HG03139 (cell line): ENCODE results near the gene APCDD1.

Experiments
- ATAC-seq: cut with Tn5 transposase; IDR thresholded peaks from one replicate; pipeline ENCODE4 v1.9.1; 2021; ENCODE audit not compliant: unreplicated experiment

The APCDD1 gene

DNA sequence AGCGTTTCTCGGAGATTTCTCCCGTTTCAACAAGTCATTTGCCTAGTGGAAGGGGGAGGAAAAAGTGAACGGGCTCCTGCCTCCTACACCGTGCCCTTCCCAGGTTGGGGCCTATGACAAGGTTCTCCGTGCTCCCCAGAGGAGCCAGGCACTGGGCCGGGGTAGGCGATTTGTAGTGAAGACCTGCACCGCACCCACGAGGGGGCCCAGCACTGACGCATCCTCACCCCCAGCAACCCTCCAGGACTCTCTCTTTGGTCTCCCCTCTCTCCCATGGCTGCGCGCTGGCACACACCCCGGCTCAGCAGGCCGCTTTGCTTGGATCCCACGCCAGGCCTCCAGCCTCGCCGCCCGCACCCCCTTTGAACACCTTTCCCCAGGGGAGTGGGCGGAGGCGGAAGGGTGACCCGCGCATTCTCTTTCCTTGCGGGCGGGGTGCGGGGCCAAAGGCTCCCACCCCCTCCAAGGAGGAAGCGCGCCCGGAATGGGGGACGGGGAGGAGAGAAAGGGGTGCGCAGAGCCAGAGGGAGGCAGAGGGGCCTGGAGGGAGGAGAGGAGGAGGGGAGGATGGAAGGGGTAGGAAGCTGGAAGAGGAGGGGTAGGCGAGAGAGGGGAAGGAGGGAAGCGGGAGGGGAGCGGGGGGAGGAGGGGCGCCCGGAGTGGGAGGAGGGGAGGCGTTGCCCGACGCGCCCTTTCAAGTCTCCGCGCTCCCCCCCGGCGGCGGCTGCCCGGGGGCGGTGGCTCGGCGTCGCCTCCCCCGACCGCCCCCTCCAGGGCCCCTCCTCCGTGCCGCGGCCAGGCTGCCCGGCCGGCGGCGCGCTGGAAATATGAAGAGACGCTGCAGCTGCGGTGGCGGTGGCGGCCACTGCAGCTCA, at the start of gene APCDD1:
Gene APCDD1 (plus strand): TSS at position 830 of the 875 bp plus-strand sequence. CDS start 347 bp downstream, outside the sequence.
- ATAC-seq, result no peak

DNA sequence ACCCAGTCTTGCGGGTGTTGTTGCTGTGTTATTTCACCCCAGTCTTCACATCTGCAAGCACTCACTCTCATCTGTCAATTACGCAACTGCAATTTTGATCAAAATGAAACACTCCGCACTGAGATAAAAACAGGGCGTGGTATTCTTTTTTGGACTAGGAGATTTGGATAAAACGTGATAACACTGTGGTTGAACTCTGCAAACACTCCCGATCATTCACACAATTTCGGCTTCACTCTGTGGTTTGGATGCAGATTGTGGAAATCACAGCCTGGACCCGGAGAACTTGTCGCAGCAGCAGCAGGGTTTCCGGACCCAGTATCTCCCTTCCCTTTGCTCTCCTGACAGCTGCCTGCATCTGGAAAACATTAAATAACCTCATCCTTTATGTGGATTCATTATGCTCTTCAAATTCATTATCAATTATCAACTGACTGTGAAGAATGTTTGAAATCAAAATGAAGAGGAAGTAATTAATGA, 49.4 kb upstream of the APCDD1 start:
- ATAC-seq, result no peak

DNA sequence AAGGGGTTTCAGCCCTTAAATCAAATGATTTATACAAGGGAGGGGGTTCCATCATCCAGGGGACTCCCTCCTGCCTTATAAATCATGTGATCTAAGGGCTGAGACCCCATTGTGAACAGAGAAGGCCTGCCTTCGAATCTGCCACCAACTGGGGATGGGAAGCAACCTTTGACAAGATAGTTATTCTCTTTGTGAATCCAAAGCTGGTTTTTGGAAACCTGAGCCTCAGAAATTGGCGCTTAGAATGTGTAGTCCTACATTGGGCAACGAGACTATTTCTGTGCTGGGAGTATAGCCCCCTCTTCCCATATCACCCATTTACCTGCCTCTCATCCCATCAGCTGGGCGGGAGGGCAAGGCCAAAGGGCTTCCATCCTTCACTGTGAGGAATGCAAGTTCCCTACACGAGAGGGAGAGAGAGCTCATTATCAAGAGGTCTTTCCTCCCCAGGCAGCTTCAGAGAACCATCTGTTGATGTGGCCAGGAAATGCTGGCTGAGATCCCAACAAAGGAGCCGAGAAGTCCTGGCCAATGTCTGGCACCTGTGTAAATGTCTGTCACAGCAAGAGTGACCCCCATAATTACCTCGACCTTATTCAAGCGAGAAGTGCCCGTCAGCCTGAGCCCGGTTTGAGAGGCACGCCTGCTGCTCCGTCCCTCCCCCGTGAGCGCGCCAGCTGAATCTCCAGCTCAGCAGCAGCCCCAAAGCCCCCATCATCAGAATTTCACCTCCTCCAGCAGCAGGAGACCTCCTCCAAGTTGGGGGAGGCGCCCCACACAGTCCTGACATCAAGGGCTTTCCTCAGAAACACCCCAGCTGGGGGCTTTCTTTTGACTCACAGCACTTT, 48.4 kb upstream of the APCDD1 start:
- no peak for ATAC-seq

DNA sequence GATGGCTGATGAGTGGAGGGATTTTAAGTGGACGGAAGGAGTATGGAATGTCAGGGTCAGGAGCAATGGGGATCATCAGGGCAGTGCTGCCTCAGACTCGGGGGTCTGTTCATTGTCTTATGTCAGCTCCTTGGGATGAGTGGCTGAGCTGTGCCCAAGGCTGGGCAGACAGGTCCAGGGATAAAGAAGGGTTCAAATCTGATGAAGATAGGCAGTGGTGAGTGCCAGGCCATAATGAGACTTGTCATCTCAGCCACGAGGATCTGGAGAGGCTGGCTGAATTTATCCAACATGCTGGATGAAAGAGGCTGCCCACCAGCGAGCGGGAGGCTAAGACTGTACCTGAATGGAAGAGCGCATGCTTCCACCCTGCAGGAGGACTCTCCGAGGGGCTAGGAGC, 46.3 kb upstream of the APCDD1 start:
- ATAC-seq, result no peak

DNA sequence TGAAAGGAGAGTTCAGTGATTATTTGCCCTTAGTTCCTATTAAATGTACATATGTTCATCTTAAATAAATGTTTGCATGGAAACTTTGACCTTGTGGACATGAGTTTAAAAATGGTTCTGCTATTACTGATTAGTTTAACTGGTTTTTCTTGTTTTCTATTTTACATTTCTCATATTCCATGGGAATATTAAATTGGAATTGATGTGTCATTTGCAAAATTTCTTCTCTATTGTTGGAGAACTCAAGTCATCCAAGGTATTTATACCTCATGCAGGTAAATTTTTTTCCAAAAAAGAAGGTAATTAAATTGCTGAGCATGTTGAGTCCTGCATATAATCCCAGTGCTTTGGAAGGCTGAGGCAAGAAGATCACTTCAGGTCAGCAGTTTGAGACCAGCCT, 45.4 kb upstream of the APCDD1 start:
- ATAC-seq, result no peak

DNA sequence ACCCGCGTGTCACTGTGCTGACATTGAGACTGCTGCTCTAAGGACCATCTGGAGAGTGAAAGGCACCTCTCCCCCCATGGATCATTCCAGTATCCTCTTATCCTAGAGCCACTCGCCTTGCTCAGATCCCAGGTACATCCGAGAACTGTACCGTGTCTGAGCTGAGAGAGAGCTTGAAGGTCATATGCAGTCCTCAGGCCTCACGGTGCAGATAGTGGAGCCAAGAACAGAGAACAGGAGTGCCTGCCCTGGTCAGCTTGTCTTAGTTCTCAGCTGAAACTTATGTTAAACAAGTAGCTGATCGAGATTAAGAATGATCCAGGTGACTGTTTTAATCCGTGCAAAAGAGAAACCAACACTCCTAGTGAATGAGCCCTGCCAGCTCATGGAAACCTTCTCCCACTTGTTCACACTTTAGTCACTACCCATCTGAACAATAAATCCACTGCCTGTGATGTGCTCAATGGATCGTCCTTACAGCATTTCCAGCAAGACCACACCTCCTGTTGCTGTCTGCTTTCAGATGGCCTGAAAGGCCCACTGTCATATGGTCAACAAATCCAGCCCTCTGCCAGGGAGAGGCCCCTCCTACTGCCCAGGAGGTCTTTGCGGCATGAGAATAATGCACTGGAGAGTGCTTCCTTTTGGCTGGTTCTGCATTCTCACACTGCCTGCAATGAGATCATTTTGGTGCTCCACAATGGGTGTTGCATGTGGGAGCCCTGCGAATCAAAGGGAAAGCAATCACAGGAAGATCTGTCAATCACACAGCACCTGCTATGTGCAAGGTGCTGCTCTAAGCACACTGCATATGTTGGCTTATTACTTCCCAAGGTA, 43.7 kb upstream of the APCDD1 start:
- no peak for ATAC-seq

DNA sequence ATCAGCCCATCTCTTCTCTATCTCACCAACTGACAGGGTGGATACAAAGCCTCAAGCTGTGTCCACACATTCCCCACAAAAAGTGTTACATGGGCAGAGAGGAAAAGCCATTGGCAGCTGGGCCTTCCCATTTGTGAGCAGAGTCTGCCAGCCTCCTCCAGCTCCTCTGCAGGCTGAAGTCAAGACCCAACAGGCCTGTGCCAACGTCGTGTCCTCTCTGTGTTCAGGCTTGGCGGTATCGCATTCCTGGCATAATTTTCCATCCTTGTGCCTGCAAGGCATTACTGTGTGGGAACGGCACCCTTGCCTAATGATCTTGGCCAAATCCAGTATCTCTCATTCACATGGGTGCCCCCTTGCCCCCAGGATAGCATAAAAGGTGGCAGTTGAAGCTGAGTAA, 41.5 kb upstream of the APCDD1 start:
- no peak for ATAC-seq

DNA sequence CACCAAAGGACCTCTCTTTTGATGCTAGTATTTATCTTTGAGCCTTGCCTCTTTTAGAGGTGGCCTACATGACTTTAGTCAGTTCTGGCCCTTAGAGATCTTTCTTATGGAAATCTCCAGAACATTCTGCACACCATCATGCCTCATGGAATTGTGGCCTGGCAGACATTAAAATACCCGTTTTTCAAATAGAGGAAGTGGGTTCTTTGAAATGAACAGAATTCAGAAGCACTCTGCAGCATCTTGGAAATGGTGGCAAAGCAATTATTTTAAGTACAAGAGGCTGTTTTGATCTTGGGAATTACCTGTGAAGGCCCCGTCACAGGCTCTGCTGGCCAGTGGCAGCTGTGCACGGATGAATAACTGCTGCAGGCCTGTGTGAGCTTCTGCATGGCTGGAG, 40.7 kb upstream of the APCDD1 start:
- ATAC-seq, result no peak

DNA sequence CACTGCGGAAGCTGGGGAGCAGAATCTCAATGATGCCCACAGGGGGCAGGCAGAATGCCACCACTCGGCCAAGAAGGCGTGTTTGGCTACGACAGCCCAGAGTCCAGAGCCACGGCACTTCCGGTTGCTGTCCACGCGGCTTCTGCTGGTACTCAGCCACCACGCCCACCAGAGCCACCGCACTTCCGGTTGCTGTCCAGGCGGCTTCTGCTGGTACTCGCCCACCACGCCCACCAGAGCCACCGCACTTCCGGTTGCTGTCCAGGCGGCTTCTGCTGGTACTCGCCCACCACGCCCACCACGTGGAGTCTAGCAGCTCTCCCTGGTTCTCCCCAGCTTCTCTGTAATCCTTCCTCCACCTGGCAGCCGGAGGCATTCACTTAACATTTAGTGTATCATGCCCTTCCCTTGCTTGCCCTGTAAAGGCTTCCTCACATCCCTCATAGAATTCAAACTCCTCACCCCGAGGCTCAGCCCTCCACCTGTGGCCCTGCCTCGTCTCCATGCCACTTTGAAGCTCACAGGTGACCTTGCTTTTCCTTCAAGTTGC, 40.1 kb upstream of the APCDD1 start:
- no peak for ATAC-seq

DNA sequence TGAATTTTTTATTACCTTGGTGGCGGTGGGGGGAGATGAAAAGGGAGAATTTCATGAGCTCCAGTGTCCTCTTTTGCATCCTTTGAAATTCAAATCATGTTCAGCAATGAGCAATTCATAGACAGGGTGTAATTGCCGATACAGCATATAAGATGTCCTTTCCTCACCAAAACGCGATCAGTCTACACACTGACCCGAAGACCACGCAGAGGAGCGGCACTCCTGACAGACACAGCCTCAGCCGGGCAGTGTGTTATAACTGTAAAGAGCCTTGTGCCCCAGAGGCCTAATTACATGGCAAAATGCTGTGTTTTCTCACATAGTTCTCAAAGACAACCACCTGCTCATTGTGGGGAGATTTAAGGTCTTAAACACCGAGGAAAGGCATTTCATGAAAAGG, 38.4 kb upstream of the APCDD1 start:
- ATAC-seq, result no peak

DNA sequence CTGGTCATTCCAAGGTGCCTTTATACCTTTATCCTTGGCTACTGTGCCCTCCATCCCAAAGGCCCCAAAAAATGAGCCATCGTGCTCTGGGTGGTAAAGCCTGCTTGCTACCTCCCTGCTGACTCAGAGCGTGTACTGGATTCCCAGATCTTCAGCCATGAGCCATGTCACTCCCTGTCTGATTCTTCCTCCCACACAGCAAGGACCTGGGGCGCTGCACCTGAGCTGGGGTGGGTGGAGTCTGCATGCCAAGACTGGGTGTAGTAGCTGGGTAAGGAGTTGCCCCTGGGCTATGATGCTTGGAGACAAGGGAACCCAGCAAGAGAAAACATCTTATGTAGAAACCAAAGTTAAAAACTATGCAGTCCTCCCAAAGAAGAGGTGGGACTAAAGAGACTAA, 37.2 kb upstream of the APCDD1 start:
- no peak for ATAC-seq

DNA sequence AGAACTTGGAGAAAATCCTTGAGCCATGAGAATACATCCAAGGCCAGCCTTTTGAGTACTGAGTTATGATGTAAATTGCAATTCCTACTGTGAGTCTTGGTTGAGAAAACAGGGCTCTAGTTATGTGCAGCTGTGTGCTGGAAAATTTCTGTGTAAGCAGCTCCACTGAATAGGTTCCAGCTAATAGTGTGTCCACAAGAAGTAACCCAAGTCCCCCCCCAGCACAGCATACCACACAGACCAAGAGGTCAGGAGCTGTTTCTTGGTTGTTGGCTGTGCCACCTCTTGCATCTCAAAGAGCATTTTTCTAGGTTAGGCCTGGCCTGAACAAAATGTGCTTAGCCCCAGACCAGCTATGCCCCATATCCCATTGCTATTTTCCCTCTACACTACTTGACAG, 36.8 kb upstream of the APCDD1 start:
- no peak for ATAC-seq

DNA sequence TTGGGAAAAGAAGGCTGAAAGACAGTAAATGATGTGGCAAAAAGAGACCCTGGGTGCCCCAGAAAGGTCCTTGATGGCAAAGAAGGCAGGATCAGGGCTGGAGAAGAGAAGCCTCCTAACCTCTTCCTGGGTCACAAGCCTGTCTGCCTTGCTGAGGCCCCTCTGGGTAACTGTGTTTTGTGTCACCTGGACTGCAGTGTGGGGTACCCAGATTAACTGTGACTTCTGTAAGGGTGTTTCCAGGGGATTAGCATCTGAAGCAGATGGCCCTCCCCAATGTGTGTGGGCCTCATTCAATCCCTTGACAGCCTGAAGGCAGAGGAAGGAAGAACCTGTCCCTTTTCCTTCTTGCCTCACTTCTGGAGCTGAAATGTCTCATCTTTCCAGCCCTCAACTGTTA, 35.6 kb upstream of the APCDD1 start:
- ATAC-seq, result no peak

DNA sequence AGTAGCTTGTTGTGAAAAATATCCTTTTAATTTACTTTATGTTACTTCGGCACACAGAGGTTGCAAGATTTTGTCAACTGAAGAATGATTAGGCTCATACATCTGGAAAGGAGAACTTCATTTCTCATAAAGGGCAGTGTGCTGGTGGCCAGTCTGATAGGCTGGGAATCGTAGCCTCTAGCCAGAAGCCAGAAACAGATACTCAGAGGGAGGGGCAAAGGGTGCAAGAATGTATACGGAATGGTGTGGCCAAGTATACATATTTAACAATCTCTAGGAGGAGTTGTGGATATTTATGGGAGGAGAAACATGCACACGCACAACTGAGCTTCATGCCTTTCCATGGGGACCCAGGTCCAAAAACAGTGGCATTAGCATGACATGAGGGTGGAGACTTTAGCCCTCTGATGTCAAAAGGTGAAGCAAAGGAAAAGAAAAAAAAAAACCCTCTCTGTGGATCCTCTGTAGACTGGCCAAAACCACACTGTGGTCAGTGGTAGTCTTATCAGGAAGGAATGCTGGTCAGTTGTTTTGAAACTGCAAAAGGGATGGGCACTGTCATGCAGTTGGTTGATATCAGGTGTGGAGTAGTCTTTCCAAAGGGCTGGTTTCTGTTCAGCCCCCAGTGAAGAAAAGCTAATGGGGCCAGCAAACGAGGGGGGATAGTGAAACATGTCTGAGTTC, 34.9 kb upstream of the APCDD1 start:
- ATAC-seq, result no peak

DNA sequence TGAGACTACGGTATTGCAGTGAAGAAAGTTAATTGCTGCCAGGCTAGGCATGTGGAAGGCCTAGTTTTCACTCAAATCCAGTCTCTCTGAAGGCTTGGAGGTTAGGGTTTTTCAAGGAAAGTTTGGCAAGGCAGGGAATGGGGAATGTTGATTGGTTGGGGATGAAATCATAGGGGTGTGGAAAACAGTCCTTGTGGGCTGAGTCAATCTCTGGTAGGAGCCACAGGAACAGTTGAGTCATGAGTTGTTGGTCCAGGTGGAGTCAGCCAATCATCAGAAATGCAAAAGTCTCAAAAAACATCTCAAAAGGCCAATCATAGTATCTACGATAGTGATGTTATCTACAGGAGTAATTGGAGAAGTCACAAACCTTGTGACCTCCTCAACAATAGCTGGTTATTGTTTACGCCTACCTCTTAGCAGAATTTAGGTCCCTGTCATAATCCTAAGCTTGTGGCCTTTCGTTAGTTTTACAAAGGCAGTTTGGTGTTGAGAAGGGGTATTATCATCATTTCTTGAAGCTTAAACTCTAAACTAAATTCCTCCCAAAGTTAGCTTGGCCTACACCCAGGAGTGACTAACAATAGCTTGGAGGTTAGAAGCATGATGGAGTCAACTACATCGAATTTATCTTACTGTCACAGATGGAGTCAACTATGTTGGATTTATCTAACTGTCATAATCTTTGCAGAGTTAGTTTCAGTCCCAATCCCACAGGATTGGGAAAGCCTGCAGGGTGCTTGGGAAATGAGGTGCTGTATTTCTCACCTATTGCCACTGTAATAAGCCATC, 33.7 kb upstream of the APCDD1 start:
- ATAC-seq, result no peak

DNA sequence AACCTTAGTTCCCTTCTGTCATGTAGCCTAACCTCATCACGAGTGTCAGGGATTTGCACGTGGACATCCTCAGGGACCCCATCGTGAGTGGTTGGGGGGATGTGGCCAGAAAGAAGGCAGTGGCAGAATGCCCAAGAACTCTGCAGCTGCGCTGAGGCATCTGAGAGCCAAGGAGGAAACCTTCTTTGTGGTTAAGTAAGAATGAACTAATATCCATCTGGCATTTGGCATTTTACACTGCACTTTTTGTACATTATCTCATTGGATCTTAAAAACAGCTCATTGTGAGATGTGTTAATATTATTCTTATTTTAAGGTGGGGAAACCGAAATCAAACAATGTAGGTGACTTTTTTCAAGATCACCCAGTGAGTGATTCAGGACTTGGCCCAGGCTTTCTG, 32.6 kb upstream of the APCDD1 start:
- ATAC-seq, result no peak

DNA sequence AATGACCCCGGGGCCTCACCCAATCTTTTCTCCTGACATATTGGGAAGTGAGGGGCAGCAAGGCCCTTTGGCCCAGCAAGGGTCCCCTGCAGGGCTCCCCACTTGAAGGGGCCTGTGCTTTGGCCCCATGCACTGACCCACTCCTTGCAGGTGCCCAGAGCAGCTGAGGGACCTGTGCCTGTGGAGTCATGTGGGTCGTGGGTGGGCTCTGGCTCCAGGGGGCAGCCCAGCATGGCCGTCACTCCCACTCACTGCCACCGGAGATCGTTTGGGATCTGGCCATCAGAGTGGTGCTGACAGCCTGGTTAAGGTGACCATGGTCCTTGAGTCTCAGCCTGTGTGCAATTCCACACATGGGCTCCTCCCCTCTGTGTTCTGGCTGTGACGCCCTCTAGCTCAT, 31.7 kb upstream of the APCDD1 start:
- ATAC-seq, result no peak

DNA sequence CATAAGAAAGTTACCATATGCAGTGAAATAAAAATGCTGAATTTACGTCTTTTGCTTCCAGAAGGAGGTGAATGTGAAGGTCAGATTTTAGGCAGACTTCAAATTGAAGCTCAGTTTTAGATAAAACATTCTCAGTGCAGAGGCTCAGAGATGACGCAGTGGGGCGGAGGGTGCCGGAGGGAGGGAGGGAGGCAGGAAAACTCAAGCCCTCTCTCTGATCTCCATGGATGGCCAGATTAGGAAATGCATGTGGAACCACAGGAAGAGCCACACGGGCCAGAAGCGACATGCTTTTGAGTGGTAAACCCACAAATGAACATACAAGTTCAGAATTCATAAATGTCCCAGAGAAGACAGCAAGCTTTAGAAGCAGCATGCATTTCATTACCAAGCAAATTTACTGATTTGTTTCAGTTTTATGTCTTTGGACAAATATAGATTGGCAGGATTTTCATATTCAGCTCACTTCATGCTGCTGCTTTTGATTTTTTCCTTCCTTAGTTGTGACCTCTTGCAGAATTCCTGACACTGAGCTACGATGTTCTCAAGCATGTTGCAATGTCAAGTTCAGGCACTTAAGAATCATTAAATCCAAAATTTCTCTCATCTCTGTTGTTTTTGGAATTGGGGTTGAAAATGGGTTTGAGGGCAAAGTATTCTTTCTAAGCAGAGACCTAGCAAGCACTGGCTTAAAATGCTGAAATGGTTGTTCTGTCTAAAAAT, 29.7 kb upstream of the APCDD1 start:
- ATAC-seq, result no peak

DNA sequence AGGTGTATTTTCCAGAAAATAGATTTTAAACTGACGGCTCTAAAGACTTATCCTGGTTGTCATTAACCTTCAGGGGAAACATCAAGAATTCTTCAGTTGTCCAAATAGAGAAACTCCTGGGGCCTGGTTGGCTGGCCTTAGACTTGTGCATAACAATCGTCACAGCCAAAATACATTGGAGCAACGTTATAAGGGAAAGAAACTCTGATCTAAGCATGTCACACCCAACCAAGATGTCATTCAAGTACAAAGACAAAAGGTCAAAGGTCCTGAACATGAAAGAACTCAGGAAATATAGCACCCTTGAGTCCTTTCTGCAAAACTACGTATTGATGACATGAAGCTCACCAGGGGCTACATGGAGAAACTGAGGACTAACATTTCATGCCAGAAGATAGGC, 23.8 kb upstream of the APCDD1 start:
- no peak for ATAC-seq
